Peyer's patch (tissue), 4 donors: Measurements from ENCODE around the gene CADM1. TPM values are rescaled to one million over a fixed set of nuclear protein-coding genes. Genes with fewer than 3 reads are reported as not detected.

ENCODE experiments used
- DNase-seq, 3 donors: peaks; one replicate each; pipeline ENCODE4 v3.0.0-alpha.2; 2017 to 2019
- H3K27ac ChIP-seq, 4 donors: fragments of 200-600 bp; sonication (generic); one replicate each; pipeline ENCODE4 v1.5.1; 2016 to 2019
- H3K27me3 ChIP-seq, 2 donors: fragments of 200-600 bp; sonication (generic); one replicate each; pipeline ENCODE4 v1.5.1; 2019
- H3K36me3 ChIP-seq, 3 donors: fragments of 200-600 bp; sonication (generic); one replicate each; pipeline ENCODE4 v1.5.1; 2016 to 2019
- H3K4me1 ChIP-seq, 4 donors: fragments of 200-600 bp; sonication (generic); one replicate each; pipeline ENCODE4 v1.5.1; 2016 to 2019
- H3K4me3 ChIP-seq, 4 donors: fragments of 200-600 bp; sonication (generic); 1 replicate in 3 of 4; 2 replicates in 1 of 4; pipeline ENCODE4 v1.5.1; 2016 to 2019; ENCODE audit warnings: mild to moderate bottlenecking in 1 of 4
- H3K9me3 ChIP-seq, 4 donors: fragments of 200-600 bp; sonication (generic); one replicate each; pipeline ENCODE4 v1.5.1; 2016 to 2019; ENCODE audit warnings: mild to moderate bottlenecking in 1 of 4
- POLR2A ChIP-seq, 2 donors: fragments of 450-650 bp; IDR thresholded peaks; one replicate each; pipeline ENCODE4 v1.5.1; 2017; ENCODE audit warnings: antibody characterized with exemption in 2 of 2, mild to moderate bottlenecking in 2 of 2, moderate library complexity in 2 of 2
- total RNA-seq, 4 donors: library from RNA; depleted of rRNA; stranded (reverse); fragments of >200 nt; gene quantifications; one replicate each; pipeline ENCODE4 v1.1.0, GENCODE V29; 2016
- TF ChIP-seq, protein P1 (sequence below), 6 experiments: fragments of 450-650 bp in 4 of 6; fragments of 200-600 bp in 2 of 6; sonication (generic) in 1 of 6; IDR thresholded peaks; one replicate each; pipeline ENCODE4 v1.5.1; 2017 to 2019; ENCODE audit warnings: antibody characterized with exemption in 6 of 6, mild to moderate bottlenecking in 3 of 6, moderate library complexity in 1 of 6

The CADM1 gene
- total RNA-seq, 4 donors from 2014 or later = 0.38 to 8.3 (median 2.5) TPM

DNA sequence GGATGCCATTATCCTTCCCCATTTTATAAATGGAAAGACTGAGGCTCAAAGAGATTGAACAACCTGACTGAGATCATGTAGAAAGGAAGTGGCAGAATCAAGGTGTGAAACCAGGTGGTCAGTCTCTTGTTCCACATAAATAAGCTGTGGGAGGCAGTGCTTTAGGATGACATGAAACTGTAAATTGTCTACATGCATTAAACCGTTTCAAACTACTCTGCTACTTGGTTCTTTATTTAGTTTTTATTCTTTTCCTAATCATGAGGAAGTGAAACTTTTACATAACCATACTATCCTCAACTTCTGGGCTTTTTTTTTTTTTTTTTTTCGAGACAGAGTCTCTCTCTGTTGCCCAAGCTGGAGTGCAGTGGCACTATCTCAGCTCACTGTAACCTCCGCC lies 34.9 kb downstream of the CADM1 start:
- Histone ChIP-seq H3K27ac (no peak overlapping the region), H3K9me3 (no peaks in the 10 kb centered on the region), H3K4me1 (no peaks in the 10 kb centered on the region), H3K27me3 (no peaks in the 10 kb centered on the region), H3K4me3 (no peak overlapping the region), H3K36me3 (no peaks in the 10 kb centered on the region)
- no peak for DNase-seq
- TF ChIP-seq, protein P1, sequence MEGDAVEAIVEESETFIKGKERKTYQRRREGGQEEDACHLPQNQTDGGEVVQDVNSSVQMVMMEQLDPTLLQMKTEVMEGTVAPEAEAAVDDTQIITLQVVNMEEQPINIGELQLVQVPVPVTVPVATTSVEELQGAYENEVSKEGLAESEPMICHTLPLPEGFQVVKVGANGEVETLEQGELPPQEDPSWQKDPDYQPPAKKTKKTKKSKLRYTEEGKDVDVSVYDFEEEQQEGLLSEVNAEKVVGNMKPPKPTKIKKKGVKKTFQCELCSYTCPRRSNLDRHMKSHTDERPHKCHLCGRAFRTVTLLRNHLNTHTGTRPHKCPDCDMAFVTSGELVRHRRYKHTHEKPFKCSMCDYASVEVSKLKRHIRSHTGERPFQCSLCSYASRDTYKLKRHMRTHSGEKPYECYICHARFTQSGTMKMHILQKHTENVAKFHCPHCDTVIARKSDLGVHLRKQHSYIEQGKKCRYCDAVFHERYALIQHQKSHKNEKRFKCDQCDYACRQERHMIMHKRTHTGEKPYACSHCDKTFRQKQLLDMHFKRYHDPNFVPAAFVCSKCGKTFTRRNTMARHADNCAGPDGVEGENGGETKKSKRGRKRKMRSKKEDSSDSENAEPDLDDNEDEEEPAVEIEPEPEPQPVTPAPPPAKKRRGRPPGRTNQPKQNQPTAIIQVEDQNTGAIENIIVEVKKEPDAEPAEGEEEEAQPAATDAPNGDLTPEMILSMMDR (IDR thresholded peaks at IDR 0.05) = no peak
- TF ChIP-seq POLR2A (IDR thresholded peaks at IDR 0.05) = no peak

DNA sequence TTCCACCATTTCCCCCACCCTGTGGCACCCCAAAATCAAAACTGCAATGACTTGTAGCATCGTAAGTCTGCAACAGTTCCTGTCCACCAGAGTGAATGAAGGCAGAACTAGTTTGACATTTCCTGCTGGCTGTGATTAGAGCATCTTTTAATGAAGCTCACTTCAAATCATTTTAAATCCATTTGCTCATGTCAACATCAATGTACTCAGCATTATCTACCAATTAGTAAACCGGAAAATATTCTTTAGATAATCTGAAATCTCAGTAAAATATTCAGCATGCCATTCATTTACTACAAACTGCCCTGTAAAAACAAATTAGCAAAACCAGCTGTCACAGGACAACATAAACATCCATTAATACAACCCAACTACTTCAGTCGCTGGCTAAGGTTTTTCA lies 38.1 kb downstream of the CADM1 start:
- H3K27ac ChIP-seq = no peak overlapping the region
- no peaks in the 10 kb centered on the region for H3K27me3 ChIP-seq
- no peak for TF ChIP-seq POLR2A (IDR thresholded peaks at IDR 0.05)
- TF ChIP-seq, protein P1 (IDR thresholded peaks at IDR 0.05) = no peak
- no peaks in the 10 kb centered on the region for H3K4me1 ChIP-seq
- no peaks in the 10 kb centered on the region for H3K9me3 ChIP-seq
- no peak for DNase-seq
- no peak overlapping the region for H3K4me3 ChIP-seq
- no peaks in the 10 kb centered on the region for H3K36me3 ChIP-seq

GRCh38 chr11:115464269-115464668 lies 39.9 kb downstream of the CADM1 start:
- TF ChIP-seq POLR2A (IDR thresholded peaks at IDR 0.05) = no peak
- TF ChIP-seq, protein P1 (IDR thresholded peaks at IDR 0.05) = no peak
- H3K36me3 ChIP-seq = no peaks in the 10 kb centered on the region
- H3K27me3 ChIP-seq = no peaks in the 10 kb centered on the region
- H3K4me1 ChIP-seq = no peaks in the 10 kb centered on the region
- H3K9me3 ChIP-seq = no peaks in the 10 kb centered on the region
- H3K4me3 ChIP-seq = no peak overlapping the region
- H3K27ac ChIP-seq = no peak overlapping the region
- DNase-seq = no peak

GRCh38 chr11:115463606-115464005 lies 40.6 kb downstream of the CADM1 start:
- no peaks in the 10 kb centered on the region for H3K4me1 ChIP-seq
- no peaks in the 10 kb centered on the region for H3K27me3 ChIP-seq
- H3K4me3 ChIP-seq = no peak overlapping the region
- no peak overlapping the region for H3K27ac ChIP-seq
- DNase-seq = no peak
- H3K9me3 ChIP-seq = no peaks in the 10 kb centered on the region
- no peaks in the 10 kb centered on the region for H3K36me3 ChIP-seq
- TF ChIP-seq POLR2A (IDR thresholded peaks at IDR 0.05) = no peak
- TF ChIP-seq, protein P1 (IDR thresholded peaks at IDR 0.05) = no peak

- H3K27ac ChIP-seq = no peak overlapping the region
- H3K4me3 ChIP-seq = no peak overlapping the region
- no peaks in the 10 kb centered on the region for H3K9me3 ChIP-seq
- no peak for DNase-seq
- no peaks in the 10 kb centered on the region for H3K27me3 ChIP-seq
- TF ChIP-seq, protein P1 (IDR thresholded peaks at IDR 0.05) = no peak
- TF ChIP-seq POLR2A (IDR thresholded peaks at IDR 0.05) = no peak
- no peaks in the 10 kb centered on the region for H3K36me3 ChIP-seq
- no peaks in the 10 kb centered on the region for H3K4me1 ChIP-seq
Observed at GRCh38 chr11:115462757-115463156, 41.5 kb downstream of the CADM1 start.

DNA sequence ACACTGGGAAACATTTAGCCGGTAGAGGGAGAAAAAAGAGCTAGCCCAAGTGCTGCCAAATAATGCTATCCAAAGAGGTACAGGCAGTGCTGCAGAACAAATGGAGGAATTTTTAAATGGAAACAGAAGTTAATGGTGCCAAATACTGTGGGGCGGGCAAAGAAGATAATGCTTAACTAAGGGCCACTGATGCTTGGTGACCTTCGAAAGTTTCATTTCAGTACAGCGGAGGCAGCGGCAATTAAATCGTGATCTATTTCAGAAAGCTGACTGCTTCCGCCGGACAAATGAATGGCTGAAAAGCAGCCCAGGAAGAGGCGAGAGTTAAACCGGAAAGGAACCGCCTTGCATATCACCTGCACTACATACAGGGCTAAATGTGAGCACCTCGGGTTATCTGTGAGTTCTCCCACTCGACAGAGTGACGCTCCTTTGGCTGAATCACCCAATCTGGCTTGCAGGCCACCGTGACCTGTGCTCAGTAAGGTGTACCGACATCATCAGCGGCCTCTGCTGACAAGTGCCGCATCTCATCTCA lies 42.1 kb downstream of the CADM1 start:
- Histone ChIP-seq H3K27me3 (no peaks in the 10 kb centered on the region), H3K9me3 (no peaks in the 10 kb centered on the region), H3K4me3 (no peak overlapping the region), H3K4me1 (no peaks in the 10 kb centered on the region), H3K27ac (no peak overlapping the region), H3K36me3 (no peaks in the 10 kb centered on the region)
- no peak for TF ChIP-seq POLR2A (IDR thresholded peaks at IDR 0.05)
- TF ChIP-seq, protein P1 (IDR thresholded peaks at IDR 0.05) = no peak
- DNase-seq = no peak
